Liver (tissue), 9 donors: ENCODE results near the gene OSBPL10. TPM values are rescaled to one million over a fixed set of nuclear protein-coding genes. Genes with fewer than 3 reads are reported as not detected.

Experiments used
- DNase-seq: peaks from one replicate; pipeline ENCODE4 v3.0.0-alpha.2; 2017; ENCODE audit warnings: low spot score
- H3K27ac ChIP-seq, 2 donors: one replicate each; pipeline ENCODE4 v1.7.0; 2013; ENCODE audit warnings: inconsistent platforms in 2 of 2, low read length in 2 of 2, control low read depth in 1 of 2, low read depth in 1 of 2, mild to moderate bottlenecking in 1 of 2
- H3K27me3 ChIP-seq, 4 donors: one replicate each; pipeline versions ENCODE4 v1.6.1 to v1.7.0; 2013; ENCODE audit warnings: low read length in 3 of 4, inconsistent platforms in 1 of 4, mild to moderate bottlenecking in 1 of 4, moderate library complexity in 1 of 4; ENCODE audit not compliant: control insufficient read depth in 4 of 4, insufficient read depth in 4 of 4
- H3K36me3 ChIP-seq, 4 donors: one replicate each; pipeline versions ENCODE4 v1.6.1 to v1.7.0; 2013; ENCODE audit warnings: low read length in 3 of 4, mild to moderate bottlenecking in 3 of 4, low read depth in 1 of 4, moderate library complexity in 1 of 4; ENCODE audit not compliant: control insufficient read depth in 4 of 4, insufficient read depth in 3 of 4
- H3K4me1 ChIP-seq, 4 donors: one replicate each; pipeline versions ENCODE4 v1.6.1 to v1.7.0; 2013; ENCODE audit warnings: low read length in 3 of 4, mild to moderate bottlenecking in 3 of 4, moderate library complexity in 1 of 4; ENCODE audit not compliant: control insufficient read depth in 4 of 4, insufficient read depth in 4 of 4
- H3K4me3 ChIP-seq, 3 donors: one replicate each; pipeline versions ENCODE4 v1.6.1 to v1.7.0; 2013; ENCODE audit warnings: low read length in 3 of 3, control low read depth in 1 of 3, low read depth in 1 of 3, mild to moderate bottlenecking in 1 of 3
- H3K9ac ChIP-seq, 2 donors: one replicate each; pipeline ENCODE4 v1.7.0; 2013; ENCODE audit warnings: low read length in 2 of 2, mild to moderate bottlenecking in 2 of 2, moderate library complexity in 2 of 2, control low read depth in 1 of 2, low read depth in 1 of 2
- H3K9me3 ChIP-seq, 4 donors: one replicate each; pipeline versions ENCODE4 v1.6.1 to v1.7.0; 2013; ENCODE audit warnings: low read length in 3 of 4; ENCODE audit not compliant: control insufficient read depth in 4 of 4
- EGR1 ChIP-seq, 2 donors: IDR thresholded peaks; 2 replicates each; pipeline ENCODE4 v1.6.1; 2016 to 2018; ENCODE audit warnings: antibody characterized with exemption in 2 of 2, low read depth in 2 of 2
- FOXA1 ChIP-seq: IDR thresholded peaks from 2 replicates; pipeline ENCODE4 v1.6.1; 2016; ENCODE audit warnings: antibody characterized with exemption
- HNF4A ChIP-seq, 2 donors: conservative IDR thresholded peaks; 2 replicates each; pipeline ENCODE4 v1.6.1; 2016; ENCODE audit warnings: antibody characterized with exemption in 2 of 2, mild to moderate bottlenecking in 2 of 2
- HNF4G ChIP-seq: IDR thresholded peaks from 2 replicates; pipeline ENCODE4 v1.6.1; 2016; ENCODE audit warnings: antibody characterized with exemption
- JUND ChIP-seq, 2 donors: IDR thresholded peaks; 2 replicates each; pipeline ENCODE4 v1.6.1; 2016; ENCODE audit warnings: antibody characterized with exemption in 2 of 2
- NR2F2 ChIP-seq: IDR thresholded peaks from 2 replicates; pipeline ENCODE4 v1.6.1; 2016; ENCODE audit warnings: antibody characterized with exemption
- RXRA ChIP-seq, 2 donors: IDR thresholded peaks; 2 replicates each; pipeline ENCODE4 v1.6.1; 2017 to 2018; ENCODE audit warnings: antibody characterized with exemption in 2 of 2, mild to moderate bottlenecking in 1 of 2
- SP1 ChIP-seq: IDR thresholded peaks from 2 replicates; pipeline ENCODE4 v1.6.1; 2018; ENCODE audit warnings: antibody characterized with exemption, mild to moderate bottlenecking
- TAF1 ChIP-seq: conservative IDR thresholded peaks from 2 replicates; pipeline ENCODE4 v1.6.1; 2016; ENCODE audit warnings: antibody characterized with exemption, mild to moderate bottlenecking
- YY1 ChIP-seq: IDR thresholded peaks from 2 replicates; pipeline ENCODE4 v1.6.1; 2016; ENCODE audit warnings: antibody characterized with exemption, mild to moderate bottlenecking
- WGBS: extraction: QIAGEN DNeasy Blood & Tissue Kit; methylation state at CpG from one replicate; pipeline ENCODE4 v1.1.7; 2013; 5-methylcytosine and 5-hydroxymethylcytosine counted together
- polyA plus RNA-seq, 2 donors: library from polyadenylated mRNA; stranded (reverse) in 1 of 2; unstranded in 1 of 2; fragments of 200-250 nt in 1 of 2; fragments of >200 nt in 1 of 2; fragmentation: Nextera tagmentation in 1 of 2; extraction: Ambion mirVana in 1 of 2; gene quantifications; one replicate each; pipeline versions ENCODE4 v1.2.1 to v1.2.3, GENCODE V29; 2013 to 2015
- total RNA-seq, 2 donors: library from RNA; depleted of rRNA; stranded (reverse); fragments of >200 nt; gene quantifications; one replicate each; pipeline ENCODE4 v1.2.3, GENCODE V29; 2014
- TF ChIP-seq, protein P1 (sequence below): fragments of 150-350 bp; IDR thresholded peaks from 2 replicates; pipeline ENCODE4 v1.5.1; 2017; ENCODE audit warnings: improper control_type of control experiment, low read depth, low read length; ENCODE audit not compliant: missing input control
- TF ChIP-seq, protein P2 (sequence below): IDR thresholded peaks from 2 replicates; pipeline ENCODE4 v1.6.1; 2016; ENCODE audit warnings: antibody characterized with exemption
- TF ChIP-seq, protein P3 (sequence below): IDR thresholded peaks from 2 replicates; pipeline ENCODE4 v1.6.1; 2016; ENCODE audit warnings: antibody characterized with exemption
- TF ChIP-seq, protein P4 (sequence below): IDR thresholded peaks from 2 replicates; pipeline ENCODE4 v1.6.1; 2016; ENCODE audit warnings: antibody characterized with exemption, mild to moderate bottlenecking
- TF ChIP-seq, protein P5 (sequence below): IDR thresholded peaks from 2 replicates; pipeline ENCODE4 v1.6.1; 2016; ENCODE audit warnings: antibody characterized with exemption
- donor health status: healthy.
- donor health status: healthy.
- donor health status: healthy.
- donor health status: healthy.
- donor health status: healthy.

The OSBPL10 gene
- total and polyA plus RNA-seq, 4 donors: 0.75 to 4.0 (median 1.7) TPM

DNA sequence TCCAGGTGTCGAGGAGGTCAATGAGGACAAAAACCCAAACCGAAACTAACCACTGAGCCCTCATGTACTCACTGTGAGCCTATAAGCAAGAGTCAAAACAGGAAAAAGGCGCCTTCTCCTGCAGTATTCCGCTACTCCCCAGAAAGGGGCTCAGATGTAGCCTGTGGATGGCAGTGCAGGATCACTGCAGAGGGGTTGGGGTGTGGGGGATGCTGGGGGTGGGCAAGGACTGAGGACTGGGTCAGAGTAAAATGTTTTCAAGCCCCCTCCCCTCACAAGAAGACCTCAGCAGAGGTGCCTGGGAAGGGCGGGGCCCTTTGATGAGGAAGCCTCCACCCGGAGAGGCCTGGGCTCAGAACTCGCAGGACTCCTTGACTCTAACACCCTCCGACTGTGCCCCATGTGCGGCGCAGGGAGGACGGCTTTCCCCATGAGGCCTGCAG is 170.1 kb downstream of the OSBPL10 start (continued):
- no peak for TF ChIP-seq TAF1

DNA sequence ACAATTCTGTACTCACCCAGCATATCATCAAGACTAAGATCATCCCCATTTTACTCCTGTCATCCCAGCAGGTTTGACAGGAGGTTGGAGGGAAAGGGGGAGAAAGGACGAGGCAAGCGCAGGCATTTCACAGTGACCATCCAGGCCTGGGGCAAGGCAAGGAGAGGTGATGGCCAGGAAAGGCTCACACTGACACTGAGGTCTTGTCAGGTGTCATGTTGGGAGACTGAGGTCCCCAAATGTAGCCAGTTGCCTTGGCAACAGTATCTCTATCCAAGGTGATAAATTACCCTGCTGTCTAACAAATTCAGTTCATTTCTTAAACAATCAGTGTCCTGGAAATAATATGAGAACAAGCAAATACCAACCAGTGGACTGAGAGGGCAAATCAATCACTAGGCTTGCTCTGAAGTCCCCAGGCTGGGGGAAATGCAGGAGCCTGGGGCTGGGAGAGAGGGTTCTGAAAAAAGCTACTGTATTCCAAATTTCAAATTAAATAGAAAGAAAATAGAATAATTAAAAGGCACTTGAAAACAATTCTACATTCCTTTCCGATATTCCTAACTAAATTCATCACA is 172.8 kb downstream of the OSBPL10 start:
- H3K36me3 ChIP-seq: no peaks in the 10 kb centered on the region
- WGBS: 89% methylated on average over 3 of the region's 3 CpGs
- H3K4me1 ChIP-seq: no peaks in the 10 kb centered on the region
- no peak for DNase-seq
- no peak overlapping the region for H3K4me3 ChIP-seq
- no peaks in the 10 kb centered on the region for H3K9me3 ChIP-seq
- no peak overlapping the region for H3K27ac ChIP-seq
- H3K9ac ChIP-seq: no peak overlapping the region
- TF ChIP-seq, protein P1, sequence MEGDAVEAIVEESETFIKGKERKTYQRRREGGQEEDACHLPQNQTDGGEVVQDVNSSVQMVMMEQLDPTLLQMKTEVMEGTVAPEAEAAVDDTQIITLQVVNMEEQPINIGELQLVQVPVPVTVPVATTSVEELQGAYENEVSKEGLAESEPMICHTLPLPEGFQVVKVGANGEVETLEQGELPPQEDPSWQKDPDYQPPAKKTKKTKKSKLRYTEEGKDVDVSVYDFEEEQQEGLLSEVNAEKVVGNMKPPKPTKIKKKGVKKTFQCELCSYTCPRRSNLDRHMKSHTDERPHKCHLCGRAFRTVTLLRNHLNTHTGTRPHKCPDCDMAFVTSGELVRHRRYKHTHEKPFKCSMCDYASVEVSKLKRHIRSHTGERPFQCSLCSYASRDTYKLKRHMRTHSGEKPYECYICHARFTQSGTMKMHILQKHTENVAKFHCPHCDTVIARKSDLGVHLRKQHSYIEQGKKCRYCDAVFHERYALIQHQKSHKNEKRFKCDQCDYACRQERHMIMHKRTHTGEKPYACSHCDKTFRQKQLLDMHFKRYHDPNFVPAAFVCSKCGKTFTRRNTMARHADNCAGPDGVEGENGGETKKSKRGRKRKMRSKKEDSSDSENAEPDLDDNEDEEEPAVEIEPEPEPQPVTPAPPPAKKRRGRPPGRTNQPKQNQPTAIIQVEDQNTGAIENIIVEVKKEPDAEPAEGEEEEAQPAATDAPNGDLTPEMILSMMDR: no peak
- TF ChIP-seq, protein P2, sequence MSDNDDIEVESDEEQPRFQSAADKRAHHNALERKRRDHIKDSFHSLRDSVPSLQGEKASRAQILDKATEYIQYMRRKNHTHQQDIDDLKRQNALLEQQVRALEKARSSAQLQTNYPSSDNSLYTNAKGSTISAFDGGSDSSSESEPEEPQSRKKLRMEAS: no peak
- no peak for TF ChIP-seq SP1
- H3K27me3 ChIP-seq: no peaks in the 10 kb centered on the region

DNA sequence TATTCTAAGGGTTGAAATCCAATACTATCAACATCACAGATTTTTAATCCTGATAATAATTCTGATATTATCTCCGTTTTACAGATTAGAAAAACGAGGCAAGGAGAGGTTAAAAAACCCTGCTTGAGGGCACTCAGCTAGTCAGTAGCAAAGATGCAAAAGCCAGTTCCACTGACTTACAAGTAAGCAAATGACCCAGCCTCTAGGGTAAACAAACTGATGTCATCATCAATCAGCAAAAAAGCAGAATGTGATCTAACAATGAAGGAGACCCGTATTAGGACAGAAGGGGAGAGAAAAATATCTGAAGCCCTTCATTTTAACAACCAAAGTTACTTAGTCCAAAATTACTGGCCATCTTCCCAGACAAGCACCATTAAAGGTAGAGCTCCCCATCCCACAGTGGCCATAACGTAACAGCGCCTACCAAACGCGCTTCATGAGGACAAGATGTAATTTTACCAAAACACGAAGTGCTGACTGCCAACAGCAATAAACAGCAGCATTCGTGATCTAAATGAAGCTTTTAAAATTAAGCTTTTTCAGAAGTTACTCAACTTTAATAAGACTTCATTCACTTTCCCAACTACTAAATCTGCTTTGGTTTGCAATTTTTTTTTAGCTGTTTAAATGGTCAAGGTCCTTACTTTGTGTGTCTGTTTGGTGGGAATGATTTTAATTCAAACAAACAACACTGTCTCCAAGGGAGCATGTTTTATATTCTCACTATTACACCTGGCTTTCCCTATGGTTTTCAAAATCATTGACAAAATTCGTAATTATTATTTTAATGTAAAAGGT is 176.6 kb downstream of the OSBPL10 start:
- Histone ChIP-seq H3K27ac (no peak overlapping the region), H3K4me3 (no peak overlapping the region), H3K9ac (no peak overlapping the region), H3K36me3 (no peaks in the 10 kb centered on the region), H3K9me3 (no peaks in the 10 kb centered on the region), H3K27me3 (no peaks in the 10 kb centered on the region), H3K4me1 (no peaks in the 10 kb centered on the region)
- 74% methylated on average over 10 of the region's 10 CpGs for WGBS
- TF ChIP-seq JUND (IDR thresholded peaks at IDR 0.05) (no peak), EGR1 (IDR thresholded peaks at IDR 0.05; ENCODE audit: low read depth in 2 of 2) (no peak), HNF4A (conservative IDR thresholded peaks at IDR 0.05) (no peak), RXRA (IDR thresholded peaks at IDR 0.05) (no peak), FOXA1 (no peak), TAF1 (no peak), SP1 (no peak), NR2F2 (no peak), YY1 (no peak), HNF4G (no peak)
- TF ChIP-seq, protein P3, sequence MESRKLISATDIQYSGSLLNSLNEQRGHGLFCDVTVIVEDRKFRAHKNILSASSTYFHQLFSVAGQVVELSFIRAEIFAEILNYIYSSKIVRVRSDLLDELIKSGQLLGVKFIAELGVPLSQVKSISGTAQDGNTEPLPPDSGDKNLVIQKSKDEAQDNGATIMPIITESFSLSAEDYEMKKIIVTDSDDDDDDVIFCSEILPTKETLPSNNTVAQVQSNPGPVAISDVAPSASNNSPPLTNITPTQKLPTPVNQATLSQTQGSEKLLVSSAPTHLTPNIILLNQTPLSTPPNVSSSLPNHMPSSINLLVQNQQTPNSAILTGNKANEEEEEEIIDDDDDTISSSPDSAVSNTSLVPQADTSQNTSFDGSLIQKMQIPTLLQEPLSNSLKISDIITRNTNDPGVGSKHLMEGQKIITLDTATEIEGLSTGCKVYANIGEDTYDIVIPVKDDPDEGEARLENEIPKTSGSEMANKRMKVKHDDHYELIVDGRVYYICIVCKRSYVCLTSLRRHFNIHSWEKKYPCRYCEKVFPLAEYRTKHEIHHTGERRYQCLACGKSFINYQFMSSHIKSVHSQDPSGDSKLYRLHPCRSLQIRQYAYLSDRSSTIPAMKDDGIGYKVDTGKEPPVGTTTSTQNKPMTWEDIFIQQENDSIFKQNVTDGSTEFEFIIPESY: no peak
- TF ChIP-seq, protein P4, sequence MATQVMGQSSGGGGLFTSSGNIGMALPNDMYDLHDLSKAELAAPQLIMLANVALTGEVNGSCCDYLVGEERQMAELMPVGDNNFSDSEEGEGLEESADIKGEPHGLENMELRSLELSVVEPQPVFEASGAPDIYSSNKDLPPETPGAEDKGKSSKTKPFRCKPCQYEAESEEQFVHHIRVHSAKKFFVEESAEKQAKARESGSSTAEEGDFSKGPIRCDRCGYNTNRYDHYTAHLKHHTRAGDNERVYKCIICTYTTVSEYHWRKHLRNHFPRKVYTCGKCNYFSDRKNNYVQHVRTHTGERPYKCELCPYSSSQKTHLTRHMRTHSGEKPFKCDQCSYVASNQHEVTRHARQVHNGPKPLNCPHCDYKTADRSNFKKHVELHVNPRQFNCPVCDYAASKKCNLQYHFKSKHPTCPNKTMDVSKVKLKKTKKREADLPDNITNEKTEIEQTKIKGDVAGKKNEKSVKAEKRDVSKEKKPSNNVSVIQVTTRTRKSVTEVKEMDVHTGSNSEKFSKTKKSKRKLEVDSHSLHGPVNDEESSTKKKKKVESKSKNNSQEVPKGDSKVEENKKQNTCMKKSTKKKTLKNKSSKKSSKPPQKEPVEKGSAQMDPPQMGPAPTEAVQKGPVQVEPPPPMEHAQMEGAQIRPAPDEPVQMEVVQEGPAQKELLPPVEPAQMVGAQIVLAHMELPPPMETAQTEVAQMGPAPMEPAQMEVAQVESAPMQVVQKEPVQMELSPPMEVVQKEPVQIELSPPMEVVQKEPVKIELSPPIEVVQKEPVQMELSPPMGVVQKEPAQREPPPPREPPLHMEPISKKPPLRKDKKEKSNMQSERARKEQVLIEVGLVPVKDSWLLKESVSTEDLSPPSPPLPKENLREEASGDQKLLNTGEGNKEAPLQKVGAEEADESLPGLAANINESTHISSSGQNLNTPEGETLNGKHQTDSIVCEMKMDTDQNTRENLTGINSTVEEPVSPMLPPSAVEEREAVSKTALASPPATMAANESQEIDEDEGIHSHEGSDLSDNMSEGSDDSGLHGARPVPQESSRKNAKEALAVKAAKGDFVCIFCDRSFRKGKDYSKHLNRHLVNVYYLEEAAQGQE: no peak
- TF ChIP-seq, protein P5, sequence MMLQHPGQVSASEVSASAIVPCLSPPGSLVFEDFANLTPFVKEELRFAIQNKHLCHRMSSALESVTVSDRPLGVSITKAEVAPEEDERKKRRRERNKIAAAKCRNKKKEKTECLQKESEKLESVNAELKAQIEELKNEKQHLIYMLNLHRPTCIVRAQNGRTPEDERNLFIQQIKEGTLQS: no peak
- DNase-seq: no peak
